Left ventricle myocardium inferior (tissue), 1 donor: ENCODE data around the gene BCL2. TPM values are rescaled to one million over a fixed set of nuclear protein-coding genes. Genes with fewer than 3 reads are reported as not detected.
A peak's percentile ranks its signal among the peaks of the same experiment; 100 is the strongest.

Source experiments
- DNase-seq: peaks from one replicate; pipeline ENCODE4 v3.0.0-alpha.2; 2020
- H3K27ac ChIP-seq: fragments of 200-600 bp; replicated peaks from 2 replicates; pipeline ENCODE4 v1.8.0; 2021
- H3K27me3 ChIP-seq: fragments of 200-600 bp; 2 replicates; pipeline ENCODE4 v1.8.0; 2021; ENCODE audit warnings: low read depth
- H3K36me3 ChIP-seq: fragments of 200-600 bp; 2 replicates; pipeline ENCODE4 v1.8.0; 2021
- H3K4me1 ChIP-seq: fragments of 200-600 bp; 2 replicates; pipeline ENCODE4 v1.8.0; 2021
- H3K4me3 ChIP-seq: fragments of 200-600 bp; 2 replicates; pipeline ENCODE4 v1.8.0; 2021; ENCODE audit warnings: mild to moderate bottlenecking, moderate library complexity
- H3K9me3 ChIP-seq: fragments of 200-600 bp; replicated peaks from 2 replicates; pipeline ENCODE4 v1.8.0; 2021
- CTCF ChIP-seq: fragments of 200-600 bp; IDR thresholded peaks from 2 replicates; pipeline ENCODE4 v1.8.0; 2021; ENCODE audit warnings: antibody characterized with exemption, mild to moderate bottlenecking, borderline replicate concordance
- intact Hi-C: fragments of 100-400 bp; cut with micrococcal nuclease; formaldehyde crosslinking; loops from one replicate; pipeline ENCODE4 v1.11.0; 2022
- total RNA-seq: library from RNA; stranded (reverse); fragmentation: NEBNext Ultra II Directional; extraction: Animal tissue kit (Norgen Biotek cat#: 25700); gene quantifications from one replicate; pipeline ENCODE4 v1.2.1, GENCODE V29; 2021
- donor health status: DM: no; HTN: yes; CAD: no; lungs with severe emphysema.

BCL2 gene
- total RNA-seq, 1 donor from 2014 or later = 7.3 TPM

DNA sequence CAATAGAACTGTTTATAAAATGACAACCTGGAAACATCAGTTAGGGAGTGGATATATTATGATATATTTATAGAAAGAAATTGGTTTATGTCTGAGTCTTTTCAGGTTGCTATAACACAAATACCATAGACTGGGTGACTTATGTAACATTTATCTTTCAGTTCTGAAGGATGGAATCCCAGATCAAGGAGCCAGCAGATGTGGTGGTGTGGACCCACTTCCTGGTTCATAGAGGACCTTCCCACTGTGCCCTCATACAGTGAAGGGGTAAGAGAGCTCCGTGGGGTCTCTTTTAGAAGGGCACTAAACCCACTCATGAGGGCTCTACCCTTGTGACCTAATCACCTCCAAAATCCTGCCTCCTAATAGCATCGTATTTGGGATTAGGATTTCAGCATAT, 86.7 kb downstream of the BCL2 start:
- Histone ChIP-seq H3K36me3 (no peaks in the 10 kb centered on the region), H3K27me3 (no peaks in the 10 kb centered on the region), H3K9me3 (no peaks in the 10 kb centered on the region), H3K4me1 (peaks cover 27% of the 10 kb centered on the region), H3K27ac (no peak overlapping the region), H3K4me3 (no peak overlapping the region)
- TF ChIP-seq CTCF = no peak
- DNase-seq = no peak
- intact Hi-C loops = no loop called here

DNA sequence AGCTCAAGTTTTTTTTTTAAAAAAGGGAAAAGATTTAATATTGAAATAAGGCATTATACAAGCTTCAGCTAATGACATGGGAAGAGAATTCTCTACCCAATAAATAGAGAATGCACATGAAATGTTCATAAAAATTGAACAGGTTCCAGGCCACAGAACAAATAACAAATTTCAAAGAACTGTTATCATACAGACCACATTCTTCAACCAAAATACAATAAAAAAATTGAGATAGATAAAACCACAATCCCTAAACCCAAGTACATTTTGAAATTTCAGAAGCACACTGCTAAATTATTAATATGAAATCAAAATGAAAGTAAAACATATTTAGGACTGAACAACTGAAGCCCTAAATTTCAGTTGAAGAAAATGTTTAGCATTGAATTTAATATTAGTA, 89.6 kb downstream of the BCL2 start:
- intact Hi-C loops = no loop called here
- no peak for TF ChIP-seq CTCF
- peak overlapping the region; percentile 39 for H3K4me3 ChIP-seq
- no peaks in the 10 kb centered on the region for H3K36me3 ChIP-seq
- peaks cover 23% of the 10 kb centered on the region for H3K9me3 ChIP-seq
- H3K27ac ChIP-seq = no peak overlapping the region
- peaks cover 17% of the 10 kb centered on the region for H3K4me1 ChIP-seq
- DNase-seq = no peak
- no peaks in the 10 kb centered on the region for H3K27me3 ChIP-seq

- Histone ChIP-seq H3K4me1 (peaks cover 11% of the 10 kb centered on the region), H3K4me3 (no peak overlapping the region), H3K27me3 (no peaks in the 10 kb centered on the region), H3K9me3 (peaks cover 23% of the 10 kb centered on the region), H3K36me3 (no peaks in the 10 kb centered on the region), H3K27ac (no peak overlapping the region)
- DNase-seq = no peak
- intact Hi-C loops = no loop called here
- TF ChIP-seq CTCF = no peak
These were observed 94.1 kb downstream of the BCL2 start for GRCh38 chr18:63225434-63225833.

GRCh38 chr18:63224630-63225029, 94.9 kb downstream of the BCL2 start:
- Histone ChIP-seq H3K4me3 (no peak overlapping the region), H3K9me3 (peaks cover 23% of the 10 kb centered on the region), H3K27me3 (no peaks in the 10 kb centered on the region), H3K4me1 (peaks cover 3% of the 10 kb centered on the region), H3K27ac (no peak overlapping the region), H3K36me3 (no peaks in the 10 kb centered on the region)
- intact Hi-C loops = no loop called here
- TF ChIP-seq CTCF = no peak
- no peak for DNase-seq

DNA sequence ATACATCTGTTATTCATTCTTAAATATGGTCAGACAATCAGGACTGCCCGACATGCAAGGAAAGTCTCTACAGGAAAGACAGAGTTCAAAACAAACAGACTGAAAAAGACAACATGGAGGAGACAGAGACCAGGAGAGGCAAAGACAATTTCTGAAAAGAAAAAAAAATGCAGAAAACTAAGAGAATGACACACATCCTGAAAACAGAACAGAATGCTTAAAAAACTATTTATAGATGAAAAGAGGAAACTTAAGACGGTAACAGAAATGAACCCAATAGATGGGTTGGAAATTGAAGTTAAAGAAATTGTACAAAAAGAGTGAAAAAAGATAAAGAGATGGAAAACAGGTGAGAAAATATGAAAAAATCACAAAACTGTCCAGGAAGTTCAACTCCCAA, 95.7 kb downstream of the BCL2 start:
- no peaks in the 10 kb centered on the region for H3K4me1 ChIP-seq
- H3K4me3 ChIP-seq = no peak overlapping the region
- no peak overlapping the region for H3K27ac ChIP-seq
- intact Hi-C loops = no loop called here
- H3K27me3 ChIP-seq = no peaks in the 10 kb centered on the region
- no peak for TF ChIP-seq CTCF
- no peaks in the 10 kb centered on the region for H3K36me3 ChIP-seq
- H3K9me3 ChIP-seq = peaks cover 23% of the 10 kb centered on the region
- no peak for DNase-seq

- Histone ChIP-seq H3K9me3 (peaks cover 5% of the 10 kb centered on the region), H3K4me3 (no peak overlapping the region), H3K4me1 (no peaks in the 10 kb centered on the region), H3K27ac (no peak overlapping the region), H3K27me3 (no peaks in the 10 kb centered on the region), H3K36me3 (no peaks in the 10 kb centered on the region)
- DNase-seq = no peak
- intact Hi-C loops = no loop called here
- TF ChIP-seq CTCF = no peak
These were observed 98.7 kb downstream of the BCL2 start for GRCh38 chr18:63220903-63221302.
